ENCODE measurements around the gene CACNG3.

DNA sequence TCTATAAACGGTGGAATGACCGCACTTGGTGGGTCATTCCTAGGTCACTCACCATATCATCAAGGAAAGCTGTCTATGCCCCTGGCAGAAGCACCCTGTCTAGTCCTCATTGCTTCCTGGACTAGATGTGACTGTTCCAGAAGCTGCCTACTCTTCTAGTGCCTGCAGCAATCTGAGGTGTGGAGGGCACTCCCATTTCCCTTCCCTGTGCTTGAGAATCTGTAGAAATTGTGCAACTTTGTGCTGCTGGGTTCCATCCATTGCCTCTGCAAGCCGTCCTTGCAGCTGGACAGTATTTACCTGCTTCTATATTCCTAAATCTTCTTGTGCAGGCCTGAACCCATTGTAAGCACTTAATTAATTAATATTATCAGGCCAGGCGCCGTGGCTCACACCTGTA lies 52.1 kb downstream of the CACNG3 start:
- no peak for TF ChIP-seq GATA2 (IDR thresholded peaks at IDR 0.05; ENCODE audit: low read depth, low read length)
- no peak for TF ChIP-seq GATA3 (IDR thresholded peaks at IDR 0.05; ENCODE audit: low read depth, low read length)

Data from SH-SY5Y (cell line).